IMR-90 (cell line): ENCODE measurements around the gene OR9A2. TPM values are rescaled to one million over a fixed set of nuclear protein-coding genes. Genes with fewer than 3 reads are reported as not detected.

Experiments used
- ATAC-seq: fragments of 200-7000 bp; cut with Tn5 transposase; 2 replicates; pipeline ENCODE4 v1.9.1; 2020; ENCODE audit warnings: low read depth, mild to moderate bottlenecking, moderate library complexity
- Bru-seq: library from RNA; stranded (reverse); fragments of 400-500 nt; gene quantifications from one replicate; lab custom pipeline; 2021; lab: Mats Ljungman, UMichigan
- BruChase-seq, 2 experiments: library from RNA; stranded (reverse); fragments of 400-500 nt; gene quantifications; one replicate each; lab custom pipeline; 2021; lab: Mats Ljungman, UMichigan
- BruUV-seq: library from RNA; stranded (reverse); fragments of 400-500 nt; replicated peaks from 2 replicates; lab custom pipeline; 2021; lab: Mats Ljungman, UMichigan
- CTCF ChIA-PET: fragments of 300-600 bp; formaldehyde crosslinking; extraction: SDS; loops from one replicate; lab custom pipeline; 2021; ENCODE audit warnings: antibody characterized with exemption; lab: Yijun Ruan, JAX
- POLR2A ChIA-PET: fragments of 300-600 bp; sonication (Branson Sonifier 250); formaldehyde crosslinking; loops from one replicate; lab custom pipeline; 2022; ENCODE audit warnings: antibody characterized with exemption; ENCODE audit not compliant: unreplicated experiment; lab: Charles Lee
- DNase-seq: peaks from one replicate; pipeline ENCODE4 v3.0.0; 2013
- H2AFZ ChIP-seq: replicated peaks from 2 replicates; pipeline ENCODE3; 2013; ENCODE audit warnings: low read length, mild to moderate bottlenecking; ENCODE audit not compliant: poor library complexity
- H2AK5ac ChIP-seq: 2 replicates; pipeline ENCODE4 v1.6.1; 2013; ENCODE audit warnings: low read depth, low read length, inconsistent platforms
- H2AK9ac ChIP-seq: replicated peaks from 2 replicates; pipeline ENCODE3; 2013; ENCODE audit warnings: mild to moderate bottlenecking, low read depth, low read length, moderate library complexity; ENCODE audit not compliant: poor library complexity
- H2BK120ac ChIP-seq: 2 replicates; pipeline ENCODE4 v1.6.1; 2013; ENCODE audit warnings: low read depth, low read length, inconsistent platforms
- H2BK15ac ChIP-seq: 3 replicates; pipeline ENCODE4 v1.6.1; 2013; ENCODE audit warnings: low read depth, low read length, inconsistent platforms
- H2BK20ac ChIP-seq: 2 replicates; pipeline ENCODE4 v1.6.1; 2013; ENCODE audit warnings: low read depth, mild to moderate bottlenecking, inconsistent platforms, low read length, moderate library complexity
- H2BK5ac ChIP-seq: 2 replicates; pipeline ENCODE4 v1.6.1; 2013; ENCODE audit warnings: mild to moderate bottlenecking, low read depth, low read length, inconsistent platforms; ENCODE audit not compliant: poor library complexity, severe bottlenecking
- H3K14ac ChIP-seq: replicated peaks from 2 replicates; pipeline ENCODE4 v1.6.1; 2013; ENCODE audit warnings: low read depth, low read length, inconsistent platforms
- H3K18ac ChIP-seq: 2 replicates; pipeline ENCODE4 v1.6.1; 2013; ENCODE audit warnings: low read depth, low read length, control low read depth
- H3K23ac ChIP-seq: 2 replicates; pipeline ENCODE4 v1.6.1; 2013; ENCODE audit warnings: low read depth, low read length, inconsistent platforms
- H3K27ac ChIP-seq: 2 replicates; pipeline ENCODE4 v1.5.1; 2013; ENCODE audit warnings: mild to moderate bottlenecking, control low read depth, low read length; ENCODE audit not compliant: insufficient read depth
- H3K27me3 ChIP-seq: 2 replicates; pipeline ENCODE4 v1.6.1; 2013; ENCODE audit warnings: low read length; ENCODE audit not compliant: control insufficient read depth, insufficient read depth
- H3K36me3 ChIP-seq: 2 replicates; pipeline ENCODE4 v1.6.1; 2013; ENCODE audit warnings: low read length, mixed read lengths; ENCODE audit not compliant: control insufficient read depth, insufficient read depth
- H3K4ac ChIP-seq: 2 replicates; pipeline ENCODE4 v1.6.1; 2013; ENCODE audit warnings: low read depth, low read length, inconsistent platforms
- H3K4me1 ChIP-seq: 2 replicates; pipeline ENCODE4 v1.6.1; 2013; ENCODE audit warnings: low read length, mixed read lengths; ENCODE audit not compliant: control insufficient read depth, insufficient read depth
- H3K4me2 ChIP-seq: 2 replicates; pipeline ENCODE4 v1.6.1; 2013; ENCODE audit warnings: low read depth, mild to moderate bottlenecking, control low read depth, low read length, moderate library complexity
- H3K4me3 ChIP-seq: 2 replicates; pipeline ENCODE4 v1.5.1; 2013; ENCODE audit warnings: low read depth, mild to moderate bottlenecking, control low read depth, low read length, moderate library complexity; ENCODE audit not compliant: insufficient read depth
- H3K56ac ChIP-seq: 2 replicates; pipeline ENCODE4 v1.6.1; 2013; ENCODE audit warnings: low read length, inconsistent platforms; ENCODE audit not compliant: insufficient read depth; ENCODE audit errors: extremely low read depth
- H3K79me1 ChIP-seq, 2 experiments: 2 replicates each; pipeline ENCODE4 v1.6.1; 2013; ENCODE audit warnings: low read length in 2 of 2, inconsistent platforms in 1 of 2, low read depth in 1 of 2
- H3K9ac ChIP-seq: 2 replicates; pipeline ENCODE4 v1.6.1; 2013; ENCODE audit warnings: low read depth, low read length, control low read depth
- H3K9me1 ChIP-seq: 2 replicates; pipeline ENCODE4 v1.6.1; 2013; ENCODE audit warnings: low read length, inconsistent platforms; ENCODE audit not compliant: insufficient read depth
- H3K9me3 ChIP-seq: 2 replicates; pipeline ENCODE4 v1.6.1; 2013; ENCODE audit warnings: low read length; ENCODE audit not compliant: control insufficient read depth, insufficient read depth
- H4K20me1 ChIP-seq: 2 replicates; pipeline ENCODE4 v1.6.1; 2013; ENCODE audit warnings: low read length, inconsistent platforms; ENCODE audit not compliant: insufficient read depth
- H4K5ac ChIP-seq: 2 replicates; pipeline ENCODE4 v1.6.1; 2013; ENCODE audit warnings: mild to moderate bottlenecking, low read depth, low read length, control low read depth
- H4K8ac ChIP-seq, 2 experiments: 2 replicates each; pipeline ENCODE4 v1.6.1; 2013; ENCODE audit warnings: low read depth in 2 of 2, low read length in 2 of 2, control low read depth in 1 of 2, inconsistent platforms in 1 of 2
- H4K91ac ChIP-seq: 2 replicates; pipeline ENCODE4 v1.6.1; 2013; ENCODE audit warnings: low read depth, low read length, inconsistent platforms; ENCODE audit not compliant: insufficient read depth
- BHLHE40 ChIP-seq: fragments of 150-350 bp; IDR thresholded peaks from 2 replicates; pipeline ENCODE4 v1.6.1; 2016; ENCODE audit warnings: mild to moderate bottlenecking, low read depth, low read length
- CEBPB ChIP-seq: IDR thresholded peaks from 2 replicates; pipeline ENCODE4 v1.6.1; 2012; ENCODE audit warnings: low read depth, low read length, improper control_type of control experiment
- CHD1 ChIP-seq: IDR thresholded peaks from 2 replicates; pipeline ENCODE4 v1.6.1; 2012; ENCODE audit warnings: low read depth, low read length, improper control_type of control experiment
- FOS ChIP-seq: fragments of 150-350 bp; IDR thresholded peaks from 2 replicates; pipeline ENCODE4 v1.6.1; 2016; ENCODE audit warnings: low read depth, low read length
- MAFK ChIP-seq: IDR thresholded peaks from 2 replicates; pipeline ENCODE4 v1.6.1; 2012; ENCODE audit warnings: low read depth, low read length, improper control_type of control experiment
- MAZ ChIP-seq: IDR thresholded peaks from 2 replicates; pipeline ENCODE4 v1.6.1; 2012; ENCODE audit warnings: low read depth, mild to moderate bottlenecking, low read length, improper control_type of control experiment, moderate library complexity, borderline replicate concordance
- MXI1 ChIP-seq: IDR thresholded peaks from 2 replicates; pipeline ENCODE4 v1.6.1; 2012; ENCODE audit warnings: low read depth, mild to moderate bottlenecking, low read length, moderate library complexity, borderline replicate concordance
- NFE2L2 ChIP-seq: fragments of 150-350 bp; IDR thresholded peaks from 2 replicates; pipeline ENCODE4 v1.6.1; 2016; ENCODE audit warnings: low read depth, mild to moderate bottlenecking, low read length
- POLR2A ChIP-seq: IDR thresholded peaks from 2 replicates; pipeline ENCODE4 v1.6.1; 2012; ENCODE audit warnings: mild to moderate bottlenecking, low read depth, low read length
- RAD21 ChIP-seq: IDR thresholded peaks from 2 replicates; pipeline ENCODE4 v1.6.1; 2012; ENCODE audit warnings: low read length, improper control_type of control experiment
- RCOR1 ChIP-seq: IDR thresholded peaks from 2 replicates; pipeline ENCODE4 v1.6.1; 2012; ENCODE audit warnings: mild to moderate bottlenecking, low read length, improper control_type of control experiment; ENCODE audit not compliant: insufficient replicate concordance
- RFX5 ChIP-seq: IDR thresholded peaks from 2 replicates; pipeline ENCODE4 v1.8.0; 2012; ENCODE audit warnings: low read depth, mild to moderate bottlenecking, low read length, moderate library complexity
- WGBS, 2 experiments: methylation state at CpG; one replicate each; pipeline versions ENCODE4 v1.1.5 to v1.1.7; 2013; ENCODE audit warnings: missing lambda C conversion rate in 2 of 2; ENCODE audit not compliant: insufficient read length in 1 of 2; ENCODE audit errors: extremely low coverage in 2 of 2; 5-methylcytosine and 5-hydroxymethylcytosine counted together
- dilution Hi-C: fragments of 300-500 bp; cut with HindIII; formaldehyde crosslinking; loops from one replicate; pipeline ENCODE4 v1.14.3; 2018; ENCODE audit warnings: low sequenced_read_pairs; ENCODE audit not compliant: unreplicated experiment
- in situ Hi-C: fragments of 300-500 bp; cut with MboI; formaldehyde crosslinking; loops from 3 replicates; pipeline ENCODE4 v1.14.3; 2019; ENCODE audit warnings: low sequenced_read_pairs, inconsistent platforms, mixed read lengths
- intact Hi-C: fragments of 100-400 bp; cut with micrococcal nuclease; formaldehyde crosslinking; loops from 2 replicates; pipeline ENCODE4 v1.10.0; 2022
- long read RNA-seq: library from polyadenylated mRNA; unstranded; transcript quantifications from one replicate; pipeline ENCODE4 v2.0.0, GENCODE V29; 2021; ENCODE audit not compliant: unreplicated experiment
- polyA plus RNA-seq, 3 experiments: library from polyadenylated mRNA; depleted of rRNA; stranded (reverse); fragments of >200 nt; gene quantifications; 2 replicates each; pipeline ENCODE4 v1.2.3, GENCODE V29; 2012; ENCODE audit warnings: low replicate concordance in 1 of 3
- total RNA-seq: library from RNA; depleted of rRNA; stranded (reverse); fragments of >200 nt; gene quantifications from 2 replicates; pipeline ENCODE4 v1.2.3, GENCODE V29; 2012; rRNA removed
- TF ChIP-seq, protein P1 (sequence below): fragments of 150-350 bp; IDR thresholded peaks from 2 replicates; pipeline ENCODE4 v1.6.1; 2017; ENCODE audit warnings: mild to moderate bottlenecking, antibody characterized with exemption, low read length, low read depth
- TF ChIP-seq, protein P2 (sequence below): fragments of 150-350 bp; IDR thresholded peaks from 2 replicates; pipeline ENCODE4 v1.6.1; 2016; ENCODE audit warnings: low read depth, mild to moderate bottlenecking, low read length, moderate library complexity, borderline replicate concordance
- TF ChIP-seq, protein P3 (sequence below): conservative IDR thresholded peaks from 2 replicates; pipeline ENCODE4 v1.5.1; 2012; ENCODE audit warnings: mild to moderate bottlenecking, low read depth, low read length, improper control_type of control experiment

OR9A2 gene, protein sequence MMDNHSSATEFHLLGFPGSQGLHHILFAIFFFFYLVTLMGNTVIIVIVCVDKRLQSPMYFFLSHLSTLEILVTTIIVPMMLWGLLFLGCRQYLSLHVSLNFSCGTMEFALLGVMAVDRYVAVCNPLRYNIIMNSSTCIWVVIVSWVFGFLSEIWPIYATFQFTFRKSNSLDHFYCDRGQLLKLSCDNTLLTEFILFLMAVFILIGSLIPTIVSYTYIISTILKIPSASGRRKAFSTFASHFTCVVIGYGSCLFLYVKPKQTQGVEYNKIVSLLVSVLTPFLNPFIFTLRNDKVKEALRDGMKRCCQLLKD
- not detected in 2 replicates for total RNA-seq
- polyA plus RNA-seq (2012; rRNA removed) = not detected in 2 replicates
- not detected in 2 replicates for polyA plus RNA-seq (2012; cell fraction: cytosol; rRNA removed)
- not detected in 2 replicates for polyA plus RNA-seq (2012; cell fraction: nucleus; rRNA removed; ENCODE audit: low replicate concordance)
- not detected for Bru-seq, nascent RNA
- not detected for BruChase-seq, experiment 1, labeled RNA remaining after a 6-hour chase
- BruChase-seq, experiment 2, labeled RNA remaining after a 2-hour chase = not detected
- long read RNA-seq = 0 reads

DNA sequence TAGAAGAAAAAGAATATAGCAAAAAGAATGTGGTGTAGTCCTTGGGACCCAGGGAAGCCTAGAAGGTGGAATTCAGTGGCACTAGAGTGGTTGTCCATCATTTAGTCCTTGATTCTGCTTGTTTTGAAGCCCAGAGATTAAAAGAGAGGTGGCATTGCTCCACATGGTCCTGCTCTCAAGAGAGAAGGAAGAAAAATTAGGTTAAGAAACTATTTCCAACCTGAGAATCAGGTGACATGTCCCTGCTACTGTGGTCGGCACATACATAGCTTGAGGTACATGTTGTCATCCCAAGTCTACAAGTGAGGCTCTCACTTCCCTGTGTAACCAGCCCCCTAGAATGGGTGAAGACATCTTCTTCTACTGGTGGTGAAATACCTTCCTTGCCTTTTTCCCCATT lies at the start of gene OR9A2:
TSS of gene OR9A2 (minus strand) at position 101 of the 400 bp plus-strand sequence. CDS start at position 101, 0 bp downstream.
- dilution Hi-C loops = no loop called here
- TF ChIP-seq CEBPB (no peak), MXI1 (no peak), NFE2L2 (no peak), MAFK (no peak), RCOR1 (no peak), MAZ (no peak), CHD1 (no peak), RAD21 (no peak), POLR2A (no peak), RFX5 (no peak), FOS (no peak), BHLHE40 (no peak)
- TF ChIP-seq, protein P1, sequence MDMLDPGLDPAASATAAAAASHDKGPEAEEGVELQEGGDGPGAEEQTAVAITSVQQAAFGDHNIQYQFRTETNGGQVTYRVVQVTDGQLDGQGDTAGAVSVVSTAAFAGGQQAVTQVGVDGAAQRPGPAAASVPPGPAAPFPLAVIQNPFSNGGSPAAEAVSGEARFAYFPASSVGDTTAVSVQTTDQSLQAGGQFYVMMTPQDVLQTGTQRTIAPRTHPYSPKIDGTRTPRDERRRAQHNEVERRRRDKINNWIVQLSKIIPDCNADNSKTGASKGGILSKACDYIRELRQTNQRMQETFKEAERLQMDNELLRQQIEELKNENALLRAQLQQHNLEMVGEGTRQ = no peak
- TF ChIP-seq, protein P2, sequence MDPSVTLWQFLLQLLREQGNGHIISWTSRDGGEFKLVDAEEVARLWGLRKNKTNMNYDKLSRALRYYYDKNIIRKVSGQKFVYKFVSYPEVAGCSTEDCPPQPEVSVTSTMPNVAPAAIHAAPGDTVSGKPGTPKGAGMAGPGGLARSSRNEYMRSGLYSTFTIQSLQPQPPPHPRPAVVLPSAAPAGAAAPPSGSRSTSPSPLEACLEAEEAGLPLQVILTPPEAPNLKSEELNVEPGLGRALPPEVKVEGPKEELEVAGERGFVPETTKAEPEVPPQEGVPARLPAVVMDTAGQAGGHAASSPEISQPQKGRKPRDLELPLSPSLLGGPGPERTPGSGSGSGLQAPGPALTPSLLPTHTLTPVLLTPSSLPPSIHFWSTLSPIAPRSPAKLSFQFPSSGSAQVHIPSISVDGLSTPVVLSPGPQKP = no peak
- TF ChIP-seq, protein P3, sequence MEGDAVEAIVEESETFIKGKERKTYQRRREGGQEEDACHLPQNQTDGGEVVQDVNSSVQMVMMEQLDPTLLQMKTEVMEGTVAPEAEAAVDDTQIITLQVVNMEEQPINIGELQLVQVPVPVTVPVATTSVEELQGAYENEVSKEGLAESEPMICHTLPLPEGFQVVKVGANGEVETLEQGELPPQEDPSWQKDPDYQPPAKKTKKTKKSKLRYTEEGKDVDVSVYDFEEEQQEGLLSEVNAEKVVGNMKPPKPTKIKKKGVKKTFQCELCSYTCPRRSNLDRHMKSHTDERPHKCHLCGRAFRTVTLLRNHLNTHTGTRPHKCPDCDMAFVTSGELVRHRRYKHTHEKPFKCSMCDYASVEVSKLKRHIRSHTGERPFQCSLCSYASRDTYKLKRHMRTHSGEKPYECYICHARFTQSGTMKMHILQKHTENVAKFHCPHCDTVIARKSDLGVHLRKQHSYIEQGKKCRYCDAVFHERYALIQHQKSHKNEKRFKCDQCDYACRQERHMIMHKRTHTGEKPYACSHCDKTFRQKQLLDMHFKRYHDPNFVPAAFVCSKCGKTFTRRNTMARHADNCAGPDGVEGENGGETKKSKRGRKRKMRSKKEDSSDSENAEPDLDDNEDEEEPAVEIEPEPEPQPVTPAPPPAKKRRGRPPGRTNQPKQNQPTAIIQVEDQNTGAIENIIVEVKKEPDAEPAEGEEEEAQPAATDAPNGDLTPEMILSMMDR = no peak

More for the DNA sequence above, at the start of gene OR9A2:
- no CpG with 5 or more reads among the region's 1 CpG for WGBS, 2 experiments
- Histone ChIP-seq H3K9me1 (no peaks in the 10 kb centered on the region), H2BK5ac (no peak within 1 kb of the TSS), H3K4me2 (no peak within 1 kb of the TSS), H3K4me3 (no peak within 1 kb of the TSS), H2BK120ac (no peak within 1 kb of the TSS), H2BK20ac (no peak within 1 kb of the TSS), H3K18ac (no peak within 1 kb of the TSS), H3K27ac (no peak within 1 kb of the TSS), H2AFZ (no peak within 1 kb of the TSS), H3K79me1 (no peaks in the 10 kb centered on the region), H3K4ac (no peak within 1 kb of the TSS), H4K20me1 (no peaks in the 10 kb centered on the region), H3K23ac (no peak within 1 kb of the TSS), H3K9me3 (no peaks in the 10 kb centered on the region; the same call in 1 of the 2 replicates), H4K8ac (no peak within 1 kb of the TSS), H3K4me1 (no peaks in the 10 kb centered on the region), H3K36me3 (no peaks in the 10 kb centered on the region), H3K27me3 (no peaks in the 10 kb centered on the region), H3K14ac (no peak within 1 kb of the TSS), H2AK5ac (no peak within 1 kb of the TSS), H4K5ac (no peak within 1 kb of the TSS), H3K56ac (no peak within 1 kb of the TSS), H3K9ac (no peak within 1 kb of the TSS), H2AK9ac (no peak within 1 kb of the TSS), H4K91ac (no peak within 1 kb of the TSS), H2BK15ac (no peak within 1 kb of the TSS)
- no TSS peak for BruUV-seq
- ChIA-PET POLR2A (no interaction called here), CTCF (no interaction called here)
- intact Hi-C loops = no loop called here
- in situ Hi-C loops = no loop called here
- no peak for DNase-seq
- no peak for ATAC-seq
